Fibroblast of lung (primary cell): ENCODE measurements around the gene DCTN2. TPM values are rescaled to one million over a fixed set of nuclear protein-coding genes. Genes with fewer than 3 reads are reported as not detected.

ENCODE experiments used
- DNase-seq, 2 donors: peaks; one replicate each; pipeline versions ENCODE4 v3.0.0 to v3.0.0-alpha.2; 2010; ENCODE audit warnings: low read depth in 2 of 2
- H2AFZ ChIP-seq: 2 replicates; pipeline ENCODE4 v1.5.1; 2012; ENCODE audit warnings: low read length, control low read depth, inconsistent platforms
- H3K27ac ChIP-seq: 2 replicates; pipeline ENCODE4 v1.5.1; 2011; ENCODE audit warnings: low read length, control low read depth; ENCODE audit not compliant: insufficient read depth
- H3K27me3 ChIP-seq: 2 replicates; pipeline ENCODE4 v1.5.1; 2011; ENCODE audit warnings: mild to moderate bottlenecking, low read length; ENCODE audit not compliant: control insufficient read depth, insufficient read depth
- H3K36me3 ChIP-seq: 2 replicates; pipeline ENCODE4 v1.5.1; 2011; ENCODE audit warnings: low read length; ENCODE audit not compliant: control insufficient read depth, insufficient read depth
- H3K4me1 ChIP-seq: 2 replicates; pipeline ENCODE4 v1.5.1; 2011; ENCODE audit warnings: low read length; ENCODE audit not compliant: control insufficient read depth, insufficient read depth; ENCODE audit errors: extremely low read depth
- H3K4me2 ChIP-seq: 2 replicates; pipeline ENCODE4 v1.5.1; 2011; ENCODE audit warnings: low read length, control low read depth; ENCODE audit not compliant: insufficient read depth; ENCODE audit errors: extremely low read depth
- H3K4me3 ChIP-seq, 4 experiments: fragments of 200-600 bp in 1 of 4; sonication (generic) in 1 of 4; replicated peaks in 1 of 4; 2 replicates each; pipeline ENCODE4 v1.5.1; 2011 to 2016; ENCODE audit warnings: low read length in 4 of 4, low read depth in 3 of 4, mild to moderate bottlenecking in 3 of 4, control low read depth in 2 of 4, inconsistent platforms in 1 of 4, mixed read lengths in 1 of 4; ENCODE audit not compliant: insufficient read depth in 1 of 4; ENCODE audit errors: control extremely low read depth in 1 of 4
- H3K79me2 ChIP-seq: 2 replicates; pipeline ENCODE4 v1.5.1; 2012; ENCODE audit warnings: mild to moderate bottlenecking, low read length, inconsistent platforms; ENCODE audit not compliant: control insufficient read depth, insufficient read depth
- H3K9ac ChIP-seq: 2 replicates; pipeline ENCODE4 v1.5.1; 2011; ENCODE audit warnings: mild to moderate bottlenecking, low read length, control low read depth; ENCODE audit not compliant: insufficient read depth
- H3K9me3 ChIP-seq: 2 replicates; pipeline ENCODE4 v1.5.1; 2012; ENCODE audit warnings: low read depth, low read length; ENCODE audit not compliant: control insufficient read depth, insufficient read depth
- H4K20me1 ChIP-seq: 2 replicates; pipeline ENCODE4 v1.5.1; 2011; ENCODE audit warnings: low read length; ENCODE audit not compliant: control insufficient read depth, insufficient read depth; ENCODE audit errors: extremely low read depth
- EZH2 ChIP-seq: IDR thresholded peaks from 2 replicates; pipeline ENCODE4 v1.5.1; 2012; ENCODE audit warnings: low read length, control low read depth, mild to moderate bottlenecking; ENCODE audit errors: missing control alignments
- polyA plus RNA-seq, 2 donors: library from polyadenylated mRNA; depleted of rRNA in 1 of 2; stranded (reverse) in 1 of 2; unstranded in 1 of 2; fragments of >200 nt; gene quantifications; 2 replicates each; pipeline ENCODE4 v1.2.1, GENCODE V29; 2011 to 2012; ENCODE audit warnings: missing spikeins in 1 of 2
- total RNA-seq: library from RNA; depleted of rRNA; stranded (reverse); fragments of >200 nt; gene quantifications from 2 replicates; pipeline ENCODE4 v1.2.1, GENCODE V29; 2014
- TF ChIP-seq, protein P1 (sequence below), 2 donors: IDR thresholded peaks in 1 of 2; conservative IDR thresholded peaks in 1 of 2; 1 replicate in 1 of 2; 2 replicates in 1 of 2; pipeline ENCODE4 v1.5.1; 2011 to 2012; ENCODE audit warnings: low read length in 2 of 2, control low read depth in 1 of 2, inconsistent platforms in 1 of 2, low read depth in 1 of 2, mild to moderate bottlenecking in 1 of 2

The DCTN2 gene
- total and polyA plus RNA-seq, 2 donors (not counting 1 experiment from before 2014, with no cell fraction given) = 101 to 211 TPM

DNA sequence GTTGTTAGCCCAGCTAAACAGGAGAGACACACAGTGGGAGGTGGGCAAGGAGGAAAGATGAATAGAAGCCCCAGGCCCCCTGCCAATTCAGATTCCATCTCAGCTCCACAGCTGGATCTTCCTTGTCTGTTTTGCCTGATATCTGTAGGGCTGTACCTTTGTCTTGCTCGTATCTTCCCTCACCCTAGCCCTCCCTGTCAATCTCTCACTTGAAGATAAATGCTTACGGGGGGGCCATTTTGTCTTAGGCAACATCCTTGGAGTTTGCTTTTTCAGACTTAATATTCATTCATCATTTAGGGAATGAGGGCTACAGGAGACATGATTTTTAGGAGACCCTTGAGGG, 5.3 kb upstream of the DCTN2 start:
- Histone ChIP-seq H3K27me3 (peaks cover 16% of the 10 kb centered on the region), H3K9ac (no peak overlapping the region), H2AFZ (no peak overlapping the region), H3K36me3 (no peaks in the 10 kb centered on the region), H3K79me2 (no peaks in the 10 kb centered on the region), H3K4me2 (no peak overlapping the region), H3K4me1 (peaks cover 4% of the 10 kb centered on the region), H3K4me3 (no peak overlapping the region), H3K27ac (no peak overlapping the region), H4K20me1 (no peaks in the 10 kb centered on the region), H3K9me3 (no peaks in the 10 kb centered on the region)
- no peak for DNase-seq
- TF ChIP-seq, protein P1, sequence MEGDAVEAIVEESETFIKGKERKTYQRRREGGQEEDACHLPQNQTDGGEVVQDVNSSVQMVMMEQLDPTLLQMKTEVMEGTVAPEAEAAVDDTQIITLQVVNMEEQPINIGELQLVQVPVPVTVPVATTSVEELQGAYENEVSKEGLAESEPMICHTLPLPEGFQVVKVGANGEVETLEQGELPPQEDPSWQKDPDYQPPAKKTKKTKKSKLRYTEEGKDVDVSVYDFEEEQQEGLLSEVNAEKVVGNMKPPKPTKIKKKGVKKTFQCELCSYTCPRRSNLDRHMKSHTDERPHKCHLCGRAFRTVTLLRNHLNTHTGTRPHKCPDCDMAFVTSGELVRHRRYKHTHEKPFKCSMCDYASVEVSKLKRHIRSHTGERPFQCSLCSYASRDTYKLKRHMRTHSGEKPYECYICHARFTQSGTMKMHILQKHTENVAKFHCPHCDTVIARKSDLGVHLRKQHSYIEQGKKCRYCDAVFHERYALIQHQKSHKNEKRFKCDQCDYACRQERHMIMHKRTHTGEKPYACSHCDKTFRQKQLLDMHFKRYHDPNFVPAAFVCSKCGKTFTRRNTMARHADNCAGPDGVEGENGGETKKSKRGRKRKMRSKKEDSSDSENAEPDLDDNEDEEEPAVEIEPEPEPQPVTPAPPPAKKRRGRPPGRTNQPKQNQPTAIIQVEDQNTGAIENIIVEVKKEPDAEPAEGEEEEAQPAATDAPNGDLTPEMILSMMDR (conservative IDR thresholded peaks at IDR 0.05 in 1 of 2, IDR thresholded peaks at IDR 0.05 in 1 of 2; ENCODE audit: low read depth in 1 of 2, low read length in 2 of 2) = no peak
- TF ChIP-seq EZH2 = no peak

DNA sequence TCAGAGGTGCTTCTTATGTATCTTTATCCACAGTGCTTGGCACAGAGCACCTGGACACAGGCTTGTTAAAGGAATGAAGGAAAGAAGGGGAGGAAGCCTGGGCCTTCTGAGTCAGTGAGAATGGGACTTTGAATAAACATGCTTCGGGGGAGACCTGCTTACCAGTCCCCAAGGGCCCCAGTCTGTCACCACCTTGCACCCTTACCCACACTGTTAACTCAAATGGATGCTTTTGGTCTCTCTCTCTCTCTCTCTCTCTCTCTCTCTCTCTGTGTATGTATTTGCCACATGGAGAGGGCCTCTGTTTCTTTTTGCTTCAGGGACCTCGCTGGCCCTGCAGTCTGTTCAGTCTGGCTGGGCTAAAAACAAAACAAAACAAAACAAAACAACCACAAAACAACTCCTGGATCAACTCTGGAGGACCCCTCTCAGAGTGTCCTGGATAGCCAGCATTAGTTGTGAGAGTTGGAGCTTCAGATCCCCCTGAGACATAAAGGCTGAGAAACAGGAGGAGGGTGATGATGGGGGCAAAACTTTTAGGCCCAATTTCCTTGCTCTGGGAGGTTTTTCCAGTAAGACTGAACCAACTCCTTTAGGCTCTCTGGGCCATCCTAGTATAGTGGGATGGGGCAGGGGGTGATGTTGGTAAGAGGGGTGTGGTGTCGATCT, 4.8 kb upstream of the DCTN2 start:
- peaks cover 16% of the 10 kb centered on the region for H3K27me3 ChIP-seq
- no peak for DNase-seq
- no peak overlapping the region for H3K4me3 ChIP-seq
- no peak overlapping the region for H3K9ac ChIP-seq
- H3K9me3 ChIP-seq = no peaks in the 10 kb centered on the region
- H3K4me2 ChIP-seq = no peak overlapping the region
- no peaks in the 10 kb centered on the region for H3K79me2 ChIP-seq
- peaks cover 4% of the 10 kb centered on the region for H3K4me1 ChIP-seq
- no peak overlapping the region for H3K27ac ChIP-seq
- TF ChIP-seq, protein P1 (conservative IDR thresholded peaks at IDR 0.05 in 1 of 2, IDR thresholded peaks at IDR 0.05 in 1 of 2; ENCODE audit: low read depth in 1 of 2, low read length in 2 of 2) = no peak
- TF ChIP-seq EZH2 = no peak
- no peaks in the 10 kb centered on the region for H4K20me1 ChIP-seq
- H2AFZ ChIP-seq = no peak overlapping the region
- H3K36me3 ChIP-seq = no peaks in the 10 kb centered on the region

DNA sequence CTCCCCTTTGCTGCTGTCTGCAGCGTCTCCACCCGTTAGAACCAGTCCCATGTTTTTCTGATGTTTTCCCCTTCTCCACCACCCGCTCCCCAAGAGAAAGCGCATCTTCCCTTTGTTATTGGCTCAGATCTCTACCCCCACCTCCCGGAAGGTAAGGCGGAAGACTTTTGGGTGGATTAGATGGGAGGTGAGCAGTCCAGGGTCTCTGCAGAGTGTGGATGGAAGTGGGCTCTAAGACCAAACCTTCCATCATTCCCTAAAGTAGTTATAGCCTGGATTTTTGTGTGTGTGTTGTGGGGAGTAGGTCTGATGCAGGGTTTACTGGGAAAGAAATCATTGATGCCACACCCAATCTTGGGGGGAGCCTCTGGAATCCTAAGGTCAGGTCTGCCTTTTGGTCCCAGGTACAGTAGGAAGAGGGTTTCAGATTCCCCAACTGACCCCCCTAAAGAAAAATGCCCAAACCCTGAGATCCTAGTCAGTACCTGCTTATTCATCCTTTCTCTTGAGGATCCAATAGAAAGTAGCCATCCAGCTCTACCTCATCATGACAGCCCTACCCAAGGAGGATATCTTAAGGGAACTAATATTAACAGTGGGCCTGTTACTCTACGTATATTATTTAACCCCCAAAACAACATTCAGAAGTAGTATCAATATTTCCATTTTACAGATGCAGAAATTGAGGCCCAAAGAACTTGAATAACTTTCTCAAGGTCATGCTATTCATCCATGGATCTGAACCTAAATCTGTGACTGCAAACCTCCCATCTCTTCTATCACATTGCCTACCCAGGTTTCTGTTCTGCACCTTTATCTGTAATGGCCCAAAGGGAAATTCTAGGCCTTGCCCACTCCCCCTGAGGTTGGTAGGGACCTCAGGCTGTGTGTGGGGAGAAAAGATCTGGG, 3.9 kb upstream of the DCTN2 start:
- no peaks in the 10 kb centered on the region for H3K9me3 ChIP-seq
- H3K9ac ChIP-seq = no peak overlapping the region
- no peak overlapping the region for H3K4me2 ChIP-seq
- TF ChIP-seq, protein P1 (conservative IDR thresholded peaks at IDR 0.05 in 1 of 2, IDR thresholded peaks at IDR 0.05 in 1 of 2; ENCODE audit: low read depth in 1 of 2, low read length in 2 of 2) = no peak
- no peak for TF ChIP-seq EZH2
- H3K4me3 ChIP-seq = peak overlapping the region in 2 of 4 experiments; percentile 31 to 64
- peaks cover 16% of the 10 kb centered on the region for H3K27me3 ChIP-seq
- DNase-seq = no peak
- H2AFZ ChIP-seq = no peak overlapping the region
- H3K79me2 ChIP-seq = peaks cover 9% of the 10 kb centered on the region
- H3K36me3 ChIP-seq = peaks cover 1% of the 10 kb centered on the region
- H4K20me1 ChIP-seq = no peaks in the 10 kb centered on the region
- no peak overlapping the region for H3K27ac ChIP-seq
- H3K4me1 ChIP-seq = peaks cover 7% of the 10 kb centered on the region
